Hematopoietic multipotent progenitor cell treated with erythropoietin and hydrocortisone succinate and interleukin-3 and kit ligand, for 6 days (in vitro differentiated cells): Measurements from ENCODE around the gene SLC24A3.
A peak's percentile ranks its signal among the peaks of the same experiment; 100 is the strongest.

Experiments used
- DNase-seq: peaks from one replicate; pipeline ENCODE4 v3.0.0-alpha.2; 2015

SLC24A3 gene

GRCh38 chr20:19244291-19244690 lies 31.8 kb downstream of the SLC24A3 start:
- DNase-seq: no peak

GRCh38 chr20:19249106-19249879 lies 36.9 kb downstream of the SLC24A3 start:
- peak; percentile 54 for DNase-seq

- DNase-seq: no peak
Observed at GRCh38 chr20:19250346-19250745, 37.9 kb downstream of the SLC24A3 start.

GRCh38 chr20:19251506-19251905 lies 39.1 kb downstream of the SLC24A3 start:
- no peak for DNase-seq

DNA sequence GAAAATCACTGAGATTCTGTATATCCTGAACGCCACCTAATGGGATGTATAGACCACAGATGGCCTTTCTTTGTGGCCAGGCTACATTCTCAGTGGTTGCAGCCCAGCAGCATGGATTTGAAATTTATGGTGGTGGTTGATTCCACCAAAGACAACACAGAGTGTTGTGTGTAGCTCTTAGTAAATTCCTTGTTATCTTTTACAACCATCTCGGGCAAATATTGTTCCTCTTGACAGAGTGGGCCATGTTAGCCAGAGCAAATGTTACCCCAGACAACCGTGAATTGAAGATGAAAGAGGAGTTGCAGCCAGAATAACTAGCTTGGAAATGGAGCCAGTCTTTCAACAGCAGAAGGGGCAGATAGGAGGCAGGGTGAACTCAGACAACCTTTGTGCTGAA lies 39.5 kb downstream of the SLC24A3 start:
- peak; percentile 15 for DNase-seq

DNA sequence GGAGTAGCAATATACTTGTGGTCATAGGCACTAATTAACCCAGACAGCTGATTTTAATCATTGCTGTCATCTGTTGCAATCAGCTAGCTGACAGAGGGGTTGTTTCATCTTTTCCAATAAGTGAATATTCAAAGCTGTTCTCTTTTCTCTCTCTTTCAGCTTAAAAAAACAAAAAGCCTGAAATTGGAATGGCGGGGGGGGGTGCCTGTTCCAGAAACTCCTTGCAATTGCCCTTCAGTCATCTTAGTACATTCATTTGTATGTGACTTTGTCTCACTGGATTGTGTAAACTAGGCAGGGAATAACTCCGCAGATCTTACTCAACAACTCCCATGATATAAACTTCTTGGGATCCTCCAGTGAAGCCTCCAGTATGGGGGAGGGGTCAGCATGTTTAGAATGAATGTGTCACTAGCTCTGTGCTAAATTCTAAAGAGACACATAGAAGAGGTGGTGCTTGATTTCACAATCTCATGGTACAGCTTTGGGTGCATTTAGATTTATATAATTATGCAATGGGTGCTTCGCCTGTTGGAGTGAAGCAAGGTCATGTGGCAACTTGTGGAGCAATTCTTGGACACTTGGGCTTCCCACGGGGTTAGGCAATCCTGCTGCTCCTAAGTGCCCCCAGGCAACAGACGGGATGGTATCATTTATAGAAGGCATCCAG lies 40.1 kb downstream of the SLC24A3 start:
- DNase-seq: peak; percentile 66

DNA sequence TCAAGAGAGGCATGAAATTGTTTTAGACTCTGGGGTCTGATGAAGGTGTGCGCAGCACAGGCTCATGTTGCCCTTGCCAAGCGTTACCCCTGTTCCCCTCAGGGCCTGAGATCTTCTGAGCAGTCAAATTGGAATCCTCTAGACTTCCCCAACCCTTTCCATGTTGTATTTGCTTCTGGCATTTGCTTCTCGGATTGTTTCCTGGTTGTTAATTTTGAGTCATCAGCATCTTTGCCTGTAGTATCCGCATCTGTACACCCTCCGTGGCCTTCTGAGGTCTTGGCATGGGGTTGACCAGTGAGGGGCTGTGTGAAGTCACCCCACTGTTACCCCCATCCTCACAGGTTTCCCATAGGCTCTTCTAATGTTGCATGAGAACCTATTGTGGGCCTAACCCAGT lies 40.9 kb downstream of the SLC24A3 start:
- DNase-seq: no peak

DNA sequence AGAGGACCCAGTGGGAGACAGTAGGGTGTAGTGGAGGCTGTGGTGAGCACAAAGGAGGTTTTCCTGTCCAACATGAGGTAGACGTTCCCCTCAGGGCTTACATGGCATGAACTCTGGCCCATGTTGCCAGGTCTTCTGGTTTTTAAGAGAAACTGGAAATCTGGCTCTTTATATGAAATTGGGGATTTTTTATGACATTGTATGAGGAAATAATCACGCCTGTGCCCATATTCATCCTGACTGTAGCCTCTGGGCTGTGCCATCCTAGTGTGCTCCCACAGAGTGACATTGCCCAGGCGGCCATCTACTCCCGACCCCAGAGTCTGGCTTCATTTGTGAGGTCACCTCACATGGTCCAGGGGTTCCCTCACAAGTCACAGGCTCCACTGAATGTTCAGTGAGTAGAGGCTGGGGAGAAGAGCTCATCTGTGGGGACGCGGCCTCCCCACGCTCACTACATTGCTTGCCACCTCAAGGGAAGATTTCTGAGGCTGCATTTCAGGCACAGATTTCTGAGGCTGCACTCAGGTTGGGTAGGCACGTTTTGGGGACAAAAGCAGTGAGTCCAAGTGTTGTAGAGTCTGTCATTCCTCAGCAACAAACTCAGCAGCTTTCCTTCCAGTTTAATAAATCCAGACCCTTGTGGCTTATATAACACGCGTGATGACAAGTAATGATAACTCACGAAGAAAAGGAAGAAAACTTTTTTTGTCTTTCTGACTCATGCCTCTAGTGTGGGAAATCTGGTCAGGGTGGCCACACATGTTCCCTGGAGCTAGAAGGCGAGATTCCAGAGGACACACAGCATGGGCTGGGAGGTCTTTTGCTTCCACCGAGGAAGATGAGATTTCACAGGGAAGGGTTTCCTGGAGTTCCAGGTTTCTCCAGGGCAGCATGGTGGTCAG lies 41.7 kb downstream of the SLC24A3 start:
- no peak for DNase-seq

DNA sequence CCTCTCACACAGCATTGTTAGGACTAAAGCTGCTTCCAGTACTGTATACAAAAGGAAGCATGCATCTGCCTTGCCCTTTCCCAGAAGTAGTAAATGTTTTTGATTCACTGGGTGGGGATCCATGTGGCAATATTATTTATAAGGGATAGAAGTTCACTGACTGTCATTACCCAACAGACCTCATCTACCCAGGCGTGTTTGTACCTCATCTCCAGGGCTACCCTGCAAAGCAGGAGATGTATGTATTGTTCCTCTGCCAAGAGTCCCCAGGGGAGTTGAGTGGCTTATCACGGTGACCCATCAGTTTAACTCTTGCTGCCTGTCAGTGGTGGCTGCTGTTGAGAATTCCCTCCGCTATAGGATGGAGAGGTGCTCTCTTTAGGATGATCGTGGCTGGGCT lies 42.5 kb downstream of the SLC24A3 start:
- no peak for DNase-seq

GRCh38 chr20:19256085-19256484 lies 43.6 kb downstream of the SLC24A3 start:
- no peak for DNase-seq

GRCh38 chr20:19256906-19257595 lies 44.6 kb downstream of the SLC24A3 start:
- no peak for DNase-seq

GRCh38 chr20:19257865-19258264 lies 45.4 kb downstream of the SLC24A3 start:
- no peak for DNase-seq

DNA sequence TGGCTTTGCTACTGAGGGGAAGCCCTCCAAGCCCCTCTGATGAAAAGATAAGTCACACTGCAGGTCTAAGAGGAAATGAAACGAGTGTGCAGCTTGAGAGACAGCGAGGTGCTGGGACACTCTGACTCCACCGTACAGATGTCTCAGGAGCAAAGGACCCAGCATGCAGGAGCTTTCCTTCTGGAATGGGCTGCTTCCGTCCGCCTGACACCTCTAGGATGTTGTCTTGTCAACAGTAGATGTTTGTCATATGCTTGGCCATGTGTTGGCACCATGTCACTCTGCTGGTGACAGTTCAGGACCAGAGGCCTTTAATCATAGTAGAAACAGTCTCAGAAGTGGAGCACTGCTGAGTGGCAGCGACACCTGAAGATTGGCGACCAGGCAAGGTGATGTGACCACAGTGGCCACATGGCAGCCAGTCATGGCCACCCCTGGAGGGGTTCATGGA lies 46.7 kb downstream of the SLC24A3 start:
- no peak for DNase-seq

DNA sequence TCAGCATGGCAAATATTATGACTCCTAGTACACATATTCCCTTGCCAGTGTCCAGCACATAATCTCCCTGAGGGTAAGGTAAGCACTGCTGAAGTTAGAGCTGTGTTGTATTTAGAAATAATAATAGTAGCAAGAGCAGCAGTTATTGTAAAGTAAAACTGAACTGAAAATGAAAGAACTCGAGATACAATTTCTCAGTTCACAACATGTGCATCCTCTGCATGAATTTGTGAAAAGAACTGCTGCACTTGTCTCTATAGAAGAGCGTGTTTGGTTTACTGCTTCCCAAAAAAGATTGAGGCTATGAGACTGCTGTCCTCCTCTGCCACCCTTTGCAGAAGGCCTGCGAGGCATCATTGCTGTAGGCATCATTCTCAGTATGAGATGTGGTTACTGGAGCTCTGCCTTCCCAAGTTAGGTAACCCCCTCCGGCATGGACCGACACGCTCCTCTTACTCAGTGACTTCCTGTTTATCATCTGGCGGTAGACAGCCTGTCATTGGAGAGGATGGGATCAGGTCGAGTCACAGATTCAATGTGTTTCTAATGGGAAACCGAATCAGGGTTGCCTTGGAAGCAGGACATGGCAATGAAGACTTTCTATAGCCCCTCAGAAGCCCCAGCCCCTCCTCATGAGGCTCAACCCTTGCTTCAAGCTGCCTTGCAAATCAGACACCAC lies 48.1 kb downstream of the SLC24A3 start:
- DNase-seq: no peak

DNA sequence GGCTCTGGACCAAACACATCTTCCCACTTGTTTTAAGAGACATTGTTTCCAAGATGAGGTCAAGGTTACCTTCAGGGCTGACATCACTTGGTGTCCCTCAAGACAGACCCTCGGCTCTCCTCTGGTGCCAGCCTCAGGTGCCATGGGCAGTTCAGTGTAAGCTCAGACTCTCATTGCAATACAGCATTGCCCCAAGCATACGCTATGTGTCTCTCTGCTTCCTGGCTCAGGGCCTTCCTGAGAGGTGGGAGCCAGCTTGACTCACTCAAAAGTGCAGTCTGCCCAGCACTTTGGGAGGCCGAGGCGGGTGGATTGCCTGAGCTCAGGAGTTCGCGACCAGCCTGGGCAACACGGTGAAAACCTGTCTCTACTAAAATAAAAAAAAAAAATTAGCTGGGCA lies 51.7 kb downstream of the SLC24A3 start:
- DNase-seq: no peak

DNA sequence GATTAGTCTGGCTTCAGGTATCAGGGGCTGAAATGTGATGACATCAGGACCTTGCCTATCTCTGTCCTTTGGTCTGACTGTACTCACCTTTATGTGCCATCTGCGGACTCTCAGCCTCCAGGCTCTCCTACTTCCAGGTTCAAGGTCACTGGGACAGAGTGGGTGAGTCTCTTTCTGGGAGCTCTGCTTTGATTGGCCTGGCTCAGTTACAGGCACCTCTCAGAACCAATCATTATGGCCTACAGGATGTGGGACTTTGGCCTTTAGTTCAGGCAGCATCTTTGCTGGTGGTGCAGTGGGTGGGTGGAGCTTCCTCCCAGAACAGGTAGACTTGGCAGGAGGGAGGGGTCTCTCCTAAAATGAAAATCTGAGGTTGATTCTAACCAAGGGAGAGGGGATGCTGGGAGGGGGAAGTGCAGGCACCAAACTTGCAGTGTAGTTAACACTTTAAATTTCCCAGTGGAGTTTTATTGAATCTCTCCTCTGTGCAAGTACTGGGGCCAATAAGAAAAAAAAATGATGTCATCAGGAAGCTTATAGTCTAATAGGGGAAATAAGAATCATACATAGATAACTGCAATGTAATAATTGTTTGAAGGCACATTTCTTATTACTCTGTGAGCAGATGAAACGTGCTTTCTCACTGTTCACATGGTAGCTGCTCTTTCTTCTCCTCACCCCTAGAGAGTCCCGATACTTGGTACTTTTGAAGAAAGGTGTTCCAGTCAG lies 53.4 kb downstream of the SLC24A3 start:
- no peak for DNase-seq

GRCh38 chr20:19268426-19268825 lies 56.0 kb downstream of the SLC24A3 start:
- no peak for DNase-seq

- no peak for DNase-seq
Observed at GRCh38 chr20:19269737-19270340, 57.4 kb downstream of the SLC24A3 start.

DNA sequence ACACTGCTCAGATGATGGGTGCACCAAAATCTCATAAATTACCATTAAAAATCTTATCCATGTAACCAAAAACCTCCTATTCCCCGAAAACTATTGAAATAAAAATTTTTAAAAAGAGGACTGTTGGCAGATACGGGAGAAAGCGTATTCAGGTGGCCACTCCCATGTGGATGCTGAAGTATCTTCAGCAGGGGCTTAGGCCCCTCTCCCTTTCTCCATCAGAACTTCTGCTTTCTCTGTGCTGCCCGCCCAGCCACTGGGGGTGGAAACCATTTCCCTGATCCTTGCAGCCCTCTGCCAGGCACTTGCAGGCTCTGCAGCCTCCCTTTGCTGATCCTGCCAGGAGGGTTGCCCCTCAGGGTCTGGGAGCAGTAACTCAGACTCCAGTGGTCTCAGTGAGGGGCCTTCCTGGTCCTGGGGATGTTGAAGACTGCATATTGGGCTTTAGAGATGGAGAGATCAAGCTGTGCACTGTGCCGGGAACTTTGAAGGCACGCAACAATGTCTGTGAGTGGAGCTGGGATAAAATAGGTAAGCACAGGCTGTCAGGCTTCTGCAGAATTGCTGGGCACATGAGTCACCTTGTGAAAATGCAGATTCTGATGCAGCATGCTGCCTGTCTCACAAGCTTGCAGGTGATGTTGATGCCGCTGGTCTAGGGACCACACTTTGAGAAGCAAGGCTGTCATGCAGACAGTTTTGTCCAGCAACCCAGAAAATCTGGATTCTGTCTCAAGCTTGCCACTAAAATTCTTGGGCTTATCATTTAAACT lies 59.6 kb downstream of the SLC24A3 start:
- DNase-seq: no peak

DNA sequence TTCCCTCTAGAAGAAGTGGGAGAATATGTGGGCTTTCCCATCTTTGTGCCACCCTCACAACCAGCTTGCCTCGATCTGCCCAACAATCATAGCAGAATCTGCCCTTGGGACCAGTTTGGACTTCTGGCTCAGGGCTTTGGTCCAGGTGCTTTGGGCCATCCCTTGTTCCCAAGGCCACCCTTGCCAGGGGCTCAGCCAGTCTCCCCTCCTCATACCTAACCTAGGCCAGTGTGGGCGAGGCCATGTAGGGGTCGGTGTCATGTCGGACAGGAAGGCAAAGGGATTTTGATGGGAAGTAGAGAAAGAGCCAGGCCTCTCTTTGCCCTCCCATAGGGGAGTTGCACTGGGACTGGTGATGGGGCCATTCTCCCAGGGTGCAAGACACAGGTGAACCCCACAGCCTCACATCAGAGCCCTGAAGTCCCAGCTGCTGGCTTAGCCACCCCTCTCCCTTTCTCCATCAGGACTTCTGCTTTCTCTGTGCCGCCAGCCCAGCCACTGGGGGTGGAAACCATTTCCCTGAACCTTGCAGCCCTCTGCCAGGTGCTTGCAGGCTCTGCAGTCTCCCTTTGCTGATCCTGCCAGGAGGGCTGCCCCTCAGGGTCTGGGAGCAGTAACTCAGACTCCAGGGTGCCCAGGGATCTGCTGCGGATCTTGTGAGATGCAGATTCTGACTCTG lies 60.7 kb downstream of the SLC24A3 start:
- DNase-seq: no peak
